Measurements from ENCODE around the gene KCTD5. TPM values are rescaled to one million over a fixed set of nuclear protein-coding genes. Genes with fewer than 3 reads are reported as not detected.

Gene KCTD5
- total RNA-seq, 1 donor from 2014 or later, result 24.3 TPM

DNA sequence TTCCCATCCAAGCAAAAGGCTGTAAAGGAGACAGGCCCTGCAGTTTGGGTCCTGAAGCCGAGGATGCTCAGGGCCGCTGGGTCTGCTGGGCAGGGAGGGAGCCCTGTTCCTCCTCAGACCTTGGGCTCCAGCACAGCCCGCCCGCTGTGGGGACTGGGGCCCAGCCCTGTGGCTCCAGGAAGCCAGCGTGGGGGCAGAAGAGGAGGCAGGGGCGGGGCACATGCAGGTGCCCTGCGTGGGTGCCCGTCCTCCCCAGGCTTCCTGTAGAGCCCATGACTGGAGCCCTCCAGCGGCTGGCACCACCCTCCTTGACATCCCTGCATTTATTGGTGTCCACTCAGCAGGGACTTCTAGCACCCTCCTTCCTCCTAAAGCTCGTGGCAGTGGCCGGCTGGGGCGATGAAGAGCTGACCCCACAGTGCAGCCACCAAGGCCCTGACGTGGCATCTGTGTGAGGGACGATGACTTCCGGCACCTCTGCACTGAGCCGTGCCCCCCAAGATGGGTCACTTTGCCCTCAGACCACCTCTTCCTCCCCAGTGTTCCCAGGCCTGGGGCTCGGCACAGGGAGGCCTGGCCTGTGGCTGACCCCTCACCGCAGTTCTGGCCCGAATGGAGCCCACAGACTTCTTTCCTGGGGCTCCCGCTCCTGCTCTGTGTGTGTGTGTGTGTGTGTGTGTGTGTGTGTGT, 27.8 kb downstream of the KCTD5 start:
- Mint-ChIP-seq H3K9me3 (ENCODE audit: unreplicated experiment) (no peaks in the 10 kb centered on the region), H3K4me1 (ENCODE audit: unreplicated experiment) (no peaks in the 10 kb centered on the region), H3K27ac (ENCODE audit: unreplicated experiment) (no peak overlapping the region), H3K27me3 (ENCODE audit: unreplicated experiment) (peaks cover 4% of the 10 kb centered on the region), H3K36me3 (ENCODE audit: low read depth, unreplicated experiment) (peaks cover 10% of the 10 kb centered on the region), H3K4me3 (ENCODE audit: unreplicated experiment) (peak overlapping the region; percentile 71)
- TF ChIP-seq CTCF (IDR thresholded peaks at IDR 0.05; ENCODE audit: unreplicated experiment), result no peak
- DNase-seq (ENCODE audit: low spot score), result no peak

- H3K36me3 Mint-ChIP-seq (ENCODE audit: low read depth, unreplicated experiment), result peaks cover 10% of the 10 kb centered on the region
These were observed 28.4 kb downstream of the KCTD5 start for GRCh38 chr16:2710711-2711231.

GRCh38 chr16:2711370-2712062, 29.2 kb downstream of the KCTD5 start:
- H3K4me1 Mint-ChIP-seq (ENCODE audit: unreplicated experiment), result no peaks in the 10 kb centered on the region
- H3K9me3 Mint-ChIP-seq (ENCODE audit: unreplicated experiment), result no peaks in the 10 kb centered on the region
- peaks cover 4% of the 10 kb centered on the region for H3K27me3 Mint-ChIP-seq (ENCODE audit: unreplicated experiment)
- H3K36me3 Mint-ChIP-seq (ENCODE audit: low read depth, unreplicated experiment), result peaks cover 10% of the 10 kb centered on the region
- TF ChIP-seq CTCF (IDR thresholded peaks at IDR 0.05; ENCODE audit: unreplicated experiment), result no peak
- no peak overlapping the region for H3K4me3 Mint-ChIP-seq (ENCODE audit: unreplicated experiment)
- DNase-seq (ENCODE audit: low spot score), result no peak
- H3K27ac Mint-ChIP-seq (ENCODE audit: unreplicated experiment), result no peak overlapping the region

More at GRCh38 chr16:2710711-2711231, 28.4 kb downstream of the KCTD5 start:
- no peak for DNase-seq (ENCODE audit: low spot score)
- Mint-ChIP-seq H3K27ac (ENCODE audit: unreplicated experiment) (no peak overlapping the region), H3K9me3 (ENCODE audit: unreplicated experiment) (no peaks in the 10 kb centered on the region), H3K4me1 (ENCODE audit: unreplicated experiment) (no peaks in the 10 kb centered on the region), H3K4me3 (ENCODE audit: unreplicated experiment) (peak overlapping the region; percentile 71), H3K27me3 (ENCODE audit: unreplicated experiment) (peaks cover 4% of the 10 kb centered on the region)
- TF ChIP-seq CTCF (IDR thresholded peaks at IDR 0.05; ENCODE audit: unreplicated experiment), result no peak

DNA sequence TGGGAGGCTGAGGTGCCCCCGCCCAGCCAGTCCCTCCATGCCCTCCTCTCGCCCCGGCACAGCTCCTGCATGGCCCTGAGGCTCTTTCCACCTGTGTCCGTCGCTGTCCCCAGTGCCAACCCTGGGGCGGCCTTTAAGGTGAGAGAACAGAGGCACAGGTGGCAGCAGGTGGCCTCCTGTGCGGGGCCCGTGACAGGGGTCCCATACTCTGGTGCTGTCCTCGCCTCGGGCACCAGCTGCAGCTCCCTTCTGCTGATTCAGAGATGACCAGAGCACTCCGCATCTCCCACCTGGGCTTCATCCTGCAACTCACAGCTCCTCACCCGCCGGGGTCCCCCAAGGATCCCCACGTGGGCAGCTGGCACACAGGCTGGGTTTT, 29.7 kb downstream of the KCTD5 start:
- Mint-ChIP-seq H3K9me3 (ENCODE audit: unreplicated experiment) (no peaks in the 10 kb centered on the region), H3K27ac (ENCODE audit: unreplicated experiment) (no peak overlapping the region), H3K4me3 (ENCODE audit: unreplicated experiment) (no peak overlapping the region), H3K27me3 (ENCODE audit: unreplicated experiment) (peaks cover 4% of the 10 kb centered on the region), H3K36me3 (ENCODE audit: low read depth, unreplicated experiment) (peaks cover 10% of the 10 kb centered on the region), H3K4me1 (ENCODE audit: unreplicated experiment) (no peaks in the 10 kb centered on the region)
- no peak for TF ChIP-seq CTCF (IDR thresholded peaks at IDR 0.05; ENCODE audit: unreplicated experiment)
- DNase-seq (ENCODE audit: low spot score), result no peak

GRCh38 chr16:2712546-2712945, 30.2 kb downstream of the KCTD5 start:
- TF ChIP-seq CTCF (IDR thresholded peaks at IDR 0.05; ENCODE audit: unreplicated experiment), result no peak
- H3K27ac Mint-ChIP-seq (ENCODE audit: unreplicated experiment), result no peak overlapping the region
- H3K4me3 Mint-ChIP-seq (ENCODE audit: unreplicated experiment), result no peak overlapping the region
- H3K9me3 Mint-ChIP-seq (ENCODE audit: unreplicated experiment), result no peaks in the 10 kb centered on the region
- DNase-seq (ENCODE audit: low spot score), result no peak
- peaks cover 4% of the 10 kb centered on the region for H3K27me3 Mint-ChIP-seq (ENCODE audit: unreplicated experiment)
- peaks cover 10% of the 10 kb centered on the region for H3K36me3 Mint-ChIP-seq (ENCODE audit: low read depth, unreplicated experiment)
- H3K4me1 Mint-ChIP-seq (ENCODE audit: unreplicated experiment), result no peaks in the 10 kb centered on the region
